NB4 (cell line): ENCODE results near the gene DNM1.

Experiments used
- CTCF ChIP-seq: IDR thresholded peaks from one replicate; pipeline ENCODE4 v1.5.1; 2012; ENCODE audit warnings: low read depth, low read length
- POLR2A ChIP-seq: IDR thresholded peaks from 2 replicates; pipeline ENCODE4 v1.6.1; 2011; ENCODE audit warnings: mild to moderate bottlenecking; ENCODE audit not compliant: insufficient read length; ENCODE audit errors: extremely low read depth

- no peak for TF ChIP-seq POLR2A
- no peak for TF ChIP-seq CTCF
Observed at GRCh38 chr9:128203707-128204551, 750 bp downstream of the DNM1 start.
